ENCODE results near the gene DNAJA1. TPM values are rescaled to one million over a fixed set of nuclear protein-coding genes. Genes with fewer than 3 reads are reported as not detected.

Gene DNAJA1
- total and polyA plus RNA-seq, 9 donors: 56.0 to 138 (median 99.2) TPM

DNA sequence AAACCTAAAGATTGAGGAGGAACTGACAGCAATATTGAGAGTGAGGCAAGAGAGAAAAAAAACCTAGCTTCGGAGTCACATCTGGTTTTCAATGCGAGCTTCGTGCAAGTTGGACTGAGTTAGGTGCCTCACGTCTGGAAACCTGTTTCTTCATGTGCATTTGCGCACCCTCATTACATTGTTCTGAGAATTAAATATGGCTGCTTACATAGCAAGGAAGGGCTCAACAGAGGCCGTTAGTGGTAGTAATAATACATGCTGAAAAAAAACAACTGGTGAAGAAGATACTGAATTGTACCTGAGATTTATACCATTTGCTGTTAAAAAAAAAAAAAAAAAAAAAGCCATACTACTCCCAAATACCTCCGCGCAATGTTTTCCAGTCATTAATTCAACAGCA is 18.6 kb downstream of the DNAJA1 start:
- H3K27ac ChIP-seq (ENCODE audit: low read length): peak overlapping the region; percentile 96
- peaks cover 11% of the 10 kb centered on the region for H3K4me1 ChIP-seq (ENCODE audit: control insufficient read depth, insufficient read depth, low read length)
- 15% methylated on average over 4 of the region's 8 CpGs for WGBS (ENCODE audit: insufficient coverage)
- H3K4me3 ChIP-seq (ENCODE audit: low read length): peak overlapping the region; percentile 73
- peak; percentile 27 for DNase-seq
- no peaks in the 10 kb centered on the region for H3K27me3 ChIP-seq (ENCODE audit: control insufficient read depth, insufficient read depth, low read length)
- peaks cover 13% of the 10 kb centered on the region for H3K36me3 ChIP-seq (ENCODE audit: control insufficient read depth, insufficient read depth, low read length)
- no peaks in the 10 kb centered on the region for H3K9me3 ChIP-seq (replicated peaks; ENCODE audit: control insufficient read depth, low read depth, low read length)

DNA sequence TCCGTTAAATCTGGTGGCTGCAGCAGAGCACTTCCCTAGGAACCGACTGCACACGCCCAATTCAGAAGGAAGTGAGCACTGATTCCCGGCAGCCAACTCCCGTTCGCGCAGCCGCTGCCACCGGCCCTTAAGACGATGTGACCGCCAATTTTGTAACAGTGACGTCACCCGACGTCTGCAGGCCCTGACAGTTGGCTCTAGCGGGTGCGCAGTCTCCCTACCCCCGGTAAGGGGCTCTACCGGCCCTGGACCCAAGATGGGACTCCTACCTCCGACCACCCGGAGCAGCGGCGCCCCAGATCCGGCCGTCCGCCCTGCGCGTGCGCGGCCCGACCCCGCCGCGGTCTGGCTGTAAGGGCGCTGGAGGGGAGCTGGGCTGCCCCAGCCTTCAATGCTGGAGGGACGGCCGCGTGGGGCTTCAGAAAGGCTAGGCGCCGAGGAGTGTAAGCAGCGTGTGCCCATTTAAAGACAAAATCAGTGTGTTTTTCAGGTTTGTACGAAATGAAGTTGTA is 19.1 kb downstream of the DNAJA1 start:
- WGBS (ENCODE audit: insufficient coverage): 0% methylated on average over 39 of the region's 41 CpGs
- peak overlapping the region; percentile 73 for H3K4me3 ChIP-seq (ENCODE audit: low read length)
- peak overlapping the region; percentile 96 for H3K27ac ChIP-seq (ENCODE audit: low read length)
- peak; percentile 96 for DNase-seq
- no peaks in the 10 kb centered on the region for H3K27me3 ChIP-seq (ENCODE audit: control insufficient read depth, insufficient read depth, low read length)
- peaks cover 11% of the 10 kb centered on the region for H3K4me1 ChIP-seq (ENCODE audit: control insufficient read depth, insufficient read depth, low read length)
- H3K9me3 ChIP-seq (replicated peaks; ENCODE audit: control insufficient read depth, low read depth, low read length): no peaks in the 10 kb centered on the region
- H3K36me3 ChIP-seq (ENCODE audit: control insufficient read depth, insufficient read depth, low read length): peaks cover 12% of the 10 kb centered on the region

DNA sequence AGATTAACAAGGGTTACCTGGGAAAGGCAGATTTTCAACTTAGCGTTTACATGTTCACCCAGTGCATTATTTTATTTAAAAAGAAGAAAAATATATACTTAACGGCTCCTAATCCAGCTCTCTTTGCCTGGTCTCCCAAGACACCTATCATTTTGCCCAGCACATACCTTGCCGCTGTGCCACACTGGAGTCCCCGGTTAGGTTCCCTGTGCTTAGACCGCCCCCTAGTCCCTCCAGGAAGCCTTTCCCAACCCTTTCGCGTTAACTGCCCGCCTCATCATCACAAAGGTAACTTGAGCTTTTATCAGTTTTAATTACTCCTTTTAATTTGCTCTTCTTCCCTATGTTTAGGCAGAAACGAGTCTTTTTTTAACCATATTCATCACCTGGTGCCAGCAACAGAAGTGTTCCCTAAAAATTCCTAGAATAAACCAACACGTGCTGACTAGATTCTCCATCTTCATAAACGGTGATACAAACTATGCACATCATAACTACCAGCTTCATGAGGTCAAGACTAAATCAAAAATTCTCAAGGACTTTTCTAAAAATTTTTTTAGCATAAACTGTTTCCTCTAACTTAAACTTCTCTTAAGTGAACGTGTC is 19.7 kb downstream of the DNAJA1 start:
- Histone ChIP-seq H3K4me3 (ENCODE audit: low read length) (peak overlapping the region; percentile 73), H3K4me1 (ENCODE audit: control insufficient read depth, insufficient read depth, low read length) (peaks cover 11% of the 10 kb centered on the region), H3K27ac (ENCODE audit: low read length) (peak overlapping the region; percentile 96), H3K36me3 (ENCODE audit: control insufficient read depth, insufficient read depth, low read length) (peaks cover 15% of the 10 kb centered on the region), H3K9me3 (replicated peaks; ENCODE audit: control insufficient read depth, low read depth, low read length) (no peaks in the 10 kb centered on the region), H3K27me3 (ENCODE audit: control insufficient read depth, insufficient read depth, low read length) (no peaks in the 10 kb centered on the region)
- 16% methylated on average over 7 of the region's 12 CpGs for WGBS (ENCODE audit: insufficient coverage)
- peak; percentile 54 for DNase-seq

DNA sequence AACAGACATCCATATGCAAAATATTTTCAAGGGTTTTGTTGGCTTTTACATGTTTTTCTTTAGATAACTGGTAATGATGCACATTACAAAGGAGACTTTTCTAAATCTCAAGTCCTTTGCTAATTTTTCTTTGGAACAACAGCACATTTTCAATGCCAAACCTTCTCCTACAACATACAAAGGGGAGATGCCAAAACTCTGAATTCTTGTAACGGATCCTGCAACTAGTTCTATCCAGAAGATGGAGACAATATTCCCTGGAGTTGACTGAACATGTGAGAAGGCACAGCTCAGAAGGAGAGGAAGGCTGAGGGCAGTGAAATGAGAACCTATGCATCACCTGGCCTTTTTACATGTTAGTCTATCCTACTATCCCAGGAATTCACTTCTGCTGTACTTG is 21.0 kb downstream of the DNAJA1 start:
- DNase-seq: peak; percentile 51
- Histone ChIP-seq H3K36me3 (ENCODE audit: control insufficient read depth, insufficient read depth, low read length) (peaks cover 14% of the 10 kb centered on the region), H3K9me3 (replicated peaks; ENCODE audit: control insufficient read depth, low read depth, low read length) (no peaks in the 10 kb centered on the region), H3K4me1 (ENCODE audit: control insufficient read depth, insufficient read depth, low read length) (peaks cover 11% of the 10 kb centered on the region), H3K27me3 (ENCODE audit: control insufficient read depth, insufficient read depth, low read length) (no peaks in the 10 kb centered on the region), H3K27ac (ENCODE audit: low read length) (no peak overlapping the region), H3K4me3 (ENCODE audit: low read length) (no peak overlapping the region)
- WGBS (ENCODE audit: insufficient coverage): 40% methylated on average over 1 of the region's 1 CpG

DNA sequence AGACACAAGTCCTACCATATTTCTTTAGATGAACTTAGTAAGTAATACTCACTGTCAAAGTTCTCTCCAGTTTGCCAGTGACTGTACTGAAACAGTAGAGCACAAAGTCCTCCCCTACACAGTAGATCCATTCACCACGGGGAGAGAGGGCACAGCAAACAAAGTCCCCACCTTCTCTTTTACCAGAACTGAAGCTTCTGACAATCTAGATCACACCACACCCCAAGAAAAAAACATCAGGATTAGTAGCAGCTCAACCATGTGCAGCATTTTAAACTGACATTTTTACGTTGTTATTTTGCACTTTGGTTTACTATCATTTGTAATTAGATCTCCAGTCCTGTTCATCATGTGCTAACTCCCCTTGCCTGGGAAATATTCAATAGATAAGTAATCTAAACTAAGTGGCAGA is 23.0 kb downstream of the DNAJA1 start:
- Histone ChIP-seq H3K4me3 (ENCODE audit: low read length) (no peak overlapping the region), H3K9me3 (replicated peaks; ENCODE audit: control insufficient read depth, low read depth, low read length) (no peaks in the 10 kb centered on the region), H3K36me3 (ENCODE audit: control insufficient read depth, insufficient read depth, low read length) (peaks cover 22% of the 10 kb centered on the region), H3K4me1 (ENCODE audit: control insufficient read depth, insufficient read depth, low read length) (peaks cover 11% of the 10 kb centered on the region), H3K27ac (ENCODE audit: low read length) (no peak overlapping the region), H3K27me3 (ENCODE audit: control insufficient read depth, insufficient read depth, low read length) (no peaks in the 10 kb centered on the region)
- no peak for DNase-seq
- WGBS (ENCODE audit: insufficient coverage): 83% methylated on average over 1 of the region's 2 CpGs

DNA sequence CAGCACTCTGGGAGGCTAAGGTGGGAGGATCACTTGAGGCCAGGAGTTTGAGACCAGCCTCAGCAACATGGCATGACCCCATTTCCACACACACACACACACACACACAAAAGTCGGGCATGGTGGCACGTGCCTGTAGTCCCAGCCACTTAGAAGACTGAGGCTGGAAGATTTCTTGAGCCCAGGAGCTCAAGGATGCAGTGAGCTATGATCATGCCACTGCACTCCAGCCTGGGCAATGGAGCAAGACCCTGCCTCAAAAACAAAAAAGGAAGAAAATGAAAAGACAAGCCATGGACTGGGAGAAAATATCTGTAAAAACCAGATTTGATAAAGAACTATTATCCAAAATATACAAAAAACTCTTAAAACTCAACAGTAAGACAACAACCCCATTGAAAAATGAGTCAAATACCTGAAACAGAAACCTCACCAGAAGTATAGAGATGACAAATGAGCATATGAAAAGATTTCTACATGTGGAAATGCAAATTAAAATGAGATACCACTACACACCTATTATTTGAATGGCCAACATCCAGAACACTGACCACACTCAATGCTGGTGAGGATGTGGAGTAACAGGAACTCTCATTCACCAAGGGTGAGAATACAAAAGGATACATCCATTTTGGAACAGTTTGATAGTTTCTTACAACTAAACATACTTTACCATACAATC is 24.7 kb downstream of the DNAJA1 start:
- H3K27ac ChIP-seq (ENCODE audit: low read length): no peak overlapping the region
- DNase-seq: no peak

DNA sequence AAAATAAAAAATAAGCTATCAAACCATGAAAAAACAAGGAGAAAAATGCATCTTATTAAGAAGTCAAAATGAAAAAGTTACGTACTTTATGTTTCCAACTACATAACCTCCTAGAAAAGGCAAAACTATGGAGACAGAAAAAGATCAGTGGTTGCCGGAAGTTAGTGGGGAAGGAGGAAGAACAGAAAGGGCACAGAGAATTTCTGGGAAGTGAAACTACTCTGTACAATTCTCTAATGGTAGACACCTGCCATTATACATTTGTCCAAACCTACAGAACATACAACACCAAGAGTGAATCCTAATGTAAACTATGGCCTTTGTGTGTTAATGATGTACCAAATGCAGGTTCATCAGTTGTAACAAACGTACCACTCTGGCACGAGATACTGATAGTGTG is 26.1 kb downstream of the DNAJA1 start:
- peak; percentile 34 for DNase-seq
- Histone ChIP-seq H3K4me3 (ENCODE audit: low read length) (no peak overlapping the region), H3K27ac (ENCODE audit: low read length) (no peak overlapping the region), H3K9me3 (replicated peaks; ENCODE audit: control insufficient read depth, low read depth, low read length) (no peaks in the 10 kb centered on the region), H3K27me3 (ENCODE audit: control insufficient read depth, insufficient read depth, low read length) (no peaks in the 10 kb centered on the region), H3K4me1 (ENCODE audit: control insufficient read depth, insufficient read depth, low read length) (no peaks in the 10 kb centered on the region), H3K36me3 (ENCODE audit: control insufficient read depth, insufficient read depth, low read length) (peaks cover 41% of the 10 kb centered on the region)
- WGBS (ENCODE audit: insufficient coverage): 83% methylated on average over 2 of the region's 4 CpGs

More for the DNA sequence above, 24.7 kb downstream of the DNAJA1 start:
- Histone ChIP-seq H3K36me3 (ENCODE audit: control insufficient read depth, insufficient read depth, low read length) (peaks cover 34% of the 10 kb centered on the region), H3K9me3 (replicated peaks; ENCODE audit: control insufficient read depth, low read depth, low read length) (no peaks in the 10 kb centered on the region), H3K4me1 (ENCODE audit: control insufficient read depth, insufficient read depth, low read length) (no peaks in the 10 kb centered on the region), H3K27me3 (ENCODE audit: control insufficient read depth, insufficient read depth, low read length) (no peaks in the 10 kb centered on the region), H3K4me3 (ENCODE audit: low read length) (no peak overlapping the region)
- no CpG with 5 or more reads among the region's 2 CpGs for WGBS (ENCODE audit: insufficient coverage)

DNA sequence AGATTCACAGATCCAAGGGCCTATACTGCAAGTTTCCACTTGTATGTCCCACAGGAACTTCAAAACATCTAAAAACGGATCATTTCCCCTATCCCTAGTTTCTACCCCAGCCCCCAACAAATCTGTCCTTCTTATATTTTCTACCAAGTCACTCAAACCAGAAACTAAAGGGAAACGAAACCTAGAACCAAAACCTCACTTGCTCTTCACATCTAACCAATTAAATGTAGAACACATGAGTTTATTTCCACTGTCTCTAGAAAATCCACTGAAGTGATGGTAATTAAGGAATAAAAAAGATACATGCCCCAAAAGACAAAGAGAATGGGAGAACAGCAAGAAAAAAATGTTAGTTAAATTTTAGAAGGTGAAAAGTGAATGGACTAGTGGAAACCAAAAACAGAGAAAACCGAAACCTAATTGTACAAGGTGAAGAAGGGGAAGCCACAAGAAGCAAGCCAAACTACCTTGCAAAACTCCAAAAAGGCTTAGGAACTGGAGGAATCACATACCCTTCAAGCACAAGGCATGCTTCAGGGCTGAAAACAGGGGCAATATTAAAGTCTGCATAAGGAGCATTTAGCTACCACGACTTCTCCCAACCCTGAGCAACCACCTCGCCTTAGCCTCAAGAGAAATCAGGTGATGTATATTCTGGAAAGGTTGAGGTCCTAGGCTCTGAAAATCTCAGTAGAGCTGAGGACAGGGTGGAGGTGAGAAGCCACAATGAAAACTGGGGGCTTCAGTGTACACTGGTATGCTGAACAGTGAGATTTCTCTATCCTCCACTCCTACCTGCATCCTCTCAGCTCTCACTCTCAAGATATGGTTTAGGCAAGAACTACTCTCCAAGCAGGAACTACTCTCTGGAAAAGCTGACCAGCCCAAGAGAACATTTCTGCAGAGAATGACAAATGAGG is 40.3 kb downstream of the DNAJA1 start:
- Histone ChIP-seq H3K4me3 (ENCODE audit: low read length) (no peak overlapping the region), H3K36me3 (ENCODE audit: control insufficient read depth, insufficient read depth, low read length) (peaks cover 57% of the 10 kb centered on the region), H3K27ac (ENCODE audit: low read length) (no peak overlapping the region), H3K4me1 (ENCODE audit: control insufficient read depth, insufficient read depth, low read length) (no peaks in the 10 kb centered on the region), H3K27me3 (ENCODE audit: control insufficient read depth, insufficient read depth, low read length) (no peaks in the 10 kb centered on the region), H3K9me3 (replicated peaks; ENCODE audit: control insufficient read depth, low read depth, low read length) (no peaks in the 10 kb centered on the region)
- 80% methylated on average over 1 of the region's 5 CpGs for WGBS (ENCODE audit: insufficient coverage)
- DNase-seq: peak; percentile 62

DNA sequence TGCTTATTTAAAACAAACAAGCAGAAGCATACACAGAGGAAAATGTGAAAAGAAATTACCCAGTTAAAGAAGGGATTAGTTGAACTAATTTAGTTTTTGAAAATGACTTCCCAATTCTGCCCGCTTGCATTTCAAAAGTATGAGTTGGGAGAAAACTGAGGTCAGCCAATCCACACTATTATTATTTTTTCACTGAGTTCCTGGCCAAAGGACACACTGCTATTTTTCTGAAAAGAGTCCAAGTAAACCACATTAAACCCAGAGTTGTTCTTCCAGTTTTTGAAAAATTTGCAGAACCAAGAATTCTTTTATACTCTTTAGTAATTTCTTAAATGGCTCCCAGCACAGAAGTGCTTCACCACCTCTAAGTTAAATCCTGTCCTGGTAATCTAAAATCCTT is 43.9 kb downstream of the DNAJA1 start:
- no peak for DNase-seq
- no CpG with 5 or more reads among the region's 1 CpG for WGBS (ENCODE audit: insufficient coverage)

More for the DNA sequence above, 43.9 kb downstream of the DNAJA1 start:
- Histone ChIP-seq H3K27ac (ENCODE audit: low read length) (no peak overlapping the region), H3K4me1 (ENCODE audit: control insufficient read depth, insufficient read depth, low read length) (no peaks in the 10 kb centered on the region), H3K9me3 (replicated peaks; ENCODE audit: control insufficient read depth, low read depth, low read length) (no peaks in the 10 kb centered on the region), H3K36me3 (ENCODE audit: control insufficient read depth, insufficient read depth, low read length) (peaks cover 48% of the 10 kb centered on the region), H3K4me3 (ENCODE audit: low read length) (no peak overlapping the region), H3K27me3 (ENCODE audit: control insufficient read depth, insufficient read depth, low read length) (no peaks in the 10 kb centered on the region)
